HepG2 (cell line): Measurements from ENCODE around the gene TUBB2B. TPM values are rescaled to one million over a fixed set of nuclear protein-coding genes. Genes with fewer than 3 reads are reported as not detected.

Experiments used
- DPF2 ChIP-seq: sonication (generic); formaldehyde crosslinking; IDR thresholded peaks from 2 replicates; pipeline ENCODE4 v1.4.0; 2020; ENCODE audit warnings: mild to moderate bottlenecking, low read depth, missing genetic modification reagents, borderline replicate concordance
- EEA1 ChIP-seq: sonication (generic); formaldehyde crosslinking; IDR thresholded peaks from 2 replicates; pipeline ENCODE4 v1.5.1; 2020; ENCODE audit warnings: mild to moderate bottlenecking, missing genetic modification reagents, borderline replicate concordance
- KDM3A ChIP-seq: IDR thresholded peaks from 2 replicates; pipeline ENCODE4 v1.6.1; 2018; ENCODE audit warnings: low read depth, missing compliant biosample characterization
- MEF2D ChIP-seq: sonication (generic); formaldehyde crosslinking; IDR thresholded peaks from 2 replicates; pipeline ENCODE4 v1.5.1; 2020; ENCODE audit warnings: mild to moderate bottlenecking, missing genetic modification reagents
- UBTF ChIP-seq: sonication (generic); formaldehyde crosslinking; IDR thresholded peaks from 2 replicates; pipeline ENCODE4 v1.4.0; 2020; ENCODE audit warnings: mild to moderate bottlenecking, missing genetic modification reagents
- ZMYM2 ChIP-seq: sonication (generic); formaldehyde crosslinking; IDR thresholded peaks from 2 replicates; pipeline ENCODE4 v1.8.0; 2022; ENCODE audit warnings: mild to moderate bottlenecking, missing genetic modification reagents
- ZNF274 ChIP-seq: sonication (generic); formaldehyde crosslinking; IDR thresholded peaks from 2 replicates; pipeline ENCODE4 v1.5.1; 2020; ENCODE audit warnings: mild to moderate bottlenecking, missing genetic modification reagents
- polyA plus RNA-seq, 8 experiments: library from polyadenylated mRNA; depleted of rRNA in 3 of 8; stranded (reverse) in 7 of 8; unstranded in 1 of 8; fragments of >200 nt; fragmentation: Illumina TruSeq in 4 of 8; extraction: Trizol in 4 of 8; gene quantifications; 2 replicates each; pipeline versions ENCODE4 v1.2.1 to v1.2.3, GENCODE V29; 2011 to 2016; ENCODE audit warnings: low read depth in 4 of 8, missing spikeins in 1 of 8, mixed read lengths in 1 of 8; ENCODE audit not compliant: insufficient read depth in 1 of 8
- total RNA-seq, 5 experiments: library from RNA; depleted of rRNA; stranded (reverse); fragments of >200 nt; fragmentation: Illumina TruSeq; extraction: Trizol; gene quantifications; 2 replicates each; pipeline ENCODE4 v1.2.3, GENCODE V29; 2016; ENCODE audit warnings: low read depth in 1 of 5
- TF ChIP-seq, protein P1 (sequence below): sonication (generic); formaldehyde crosslinking; IDR thresholded peaks from 2 replicates; pipeline ENCODE4 v1.5.1; 2020; ENCODE audit warnings: mild to moderate bottlenecking, missing genetic modification reagents, borderline replicate concordance
- TF ChIP-seq, protein P2 (sequence below), 2 experiments: sonication (generic) in 1 of 2; formaldehyde crosslinking in 1 of 2; IDR thresholded peaks; 2 replicates each; pipeline versions ENCODE4 v1.6.1 to v1.9.0; 2014 to 2022; ENCODE audit warnings: antibody characterized with exemption in 1 of 2, borderline replicate concordance in 1 of 2, inconsistent platforms in 1 of 2, low read depth in 1 of 2, missing genetic modification reagents in 1 of 2
- TF ChIP-seq, protein P3 (sequence below): sonication (generic); formaldehyde crosslinking; IDR thresholded peaks from 2 replicates; pipeline ENCODE4 v1.4.0; 2020; ENCODE audit warnings: missing genetic modification reagents

TUBB2B gene
- total and polyA plus RNA-seq, 2 of the 13 experiments (the other 11 are each of a cell fraction or from before 2014, with no cell fraction given) = 10.3 to 23.6 TPM

GRCh38 chr6:3231247-3232016 is 4.0 kb upstream of the TUBB2B start (continued):
- TF ChIP-seq MEF2D = peak; percentile 84
- TF ChIP-seq, protein P1, sequence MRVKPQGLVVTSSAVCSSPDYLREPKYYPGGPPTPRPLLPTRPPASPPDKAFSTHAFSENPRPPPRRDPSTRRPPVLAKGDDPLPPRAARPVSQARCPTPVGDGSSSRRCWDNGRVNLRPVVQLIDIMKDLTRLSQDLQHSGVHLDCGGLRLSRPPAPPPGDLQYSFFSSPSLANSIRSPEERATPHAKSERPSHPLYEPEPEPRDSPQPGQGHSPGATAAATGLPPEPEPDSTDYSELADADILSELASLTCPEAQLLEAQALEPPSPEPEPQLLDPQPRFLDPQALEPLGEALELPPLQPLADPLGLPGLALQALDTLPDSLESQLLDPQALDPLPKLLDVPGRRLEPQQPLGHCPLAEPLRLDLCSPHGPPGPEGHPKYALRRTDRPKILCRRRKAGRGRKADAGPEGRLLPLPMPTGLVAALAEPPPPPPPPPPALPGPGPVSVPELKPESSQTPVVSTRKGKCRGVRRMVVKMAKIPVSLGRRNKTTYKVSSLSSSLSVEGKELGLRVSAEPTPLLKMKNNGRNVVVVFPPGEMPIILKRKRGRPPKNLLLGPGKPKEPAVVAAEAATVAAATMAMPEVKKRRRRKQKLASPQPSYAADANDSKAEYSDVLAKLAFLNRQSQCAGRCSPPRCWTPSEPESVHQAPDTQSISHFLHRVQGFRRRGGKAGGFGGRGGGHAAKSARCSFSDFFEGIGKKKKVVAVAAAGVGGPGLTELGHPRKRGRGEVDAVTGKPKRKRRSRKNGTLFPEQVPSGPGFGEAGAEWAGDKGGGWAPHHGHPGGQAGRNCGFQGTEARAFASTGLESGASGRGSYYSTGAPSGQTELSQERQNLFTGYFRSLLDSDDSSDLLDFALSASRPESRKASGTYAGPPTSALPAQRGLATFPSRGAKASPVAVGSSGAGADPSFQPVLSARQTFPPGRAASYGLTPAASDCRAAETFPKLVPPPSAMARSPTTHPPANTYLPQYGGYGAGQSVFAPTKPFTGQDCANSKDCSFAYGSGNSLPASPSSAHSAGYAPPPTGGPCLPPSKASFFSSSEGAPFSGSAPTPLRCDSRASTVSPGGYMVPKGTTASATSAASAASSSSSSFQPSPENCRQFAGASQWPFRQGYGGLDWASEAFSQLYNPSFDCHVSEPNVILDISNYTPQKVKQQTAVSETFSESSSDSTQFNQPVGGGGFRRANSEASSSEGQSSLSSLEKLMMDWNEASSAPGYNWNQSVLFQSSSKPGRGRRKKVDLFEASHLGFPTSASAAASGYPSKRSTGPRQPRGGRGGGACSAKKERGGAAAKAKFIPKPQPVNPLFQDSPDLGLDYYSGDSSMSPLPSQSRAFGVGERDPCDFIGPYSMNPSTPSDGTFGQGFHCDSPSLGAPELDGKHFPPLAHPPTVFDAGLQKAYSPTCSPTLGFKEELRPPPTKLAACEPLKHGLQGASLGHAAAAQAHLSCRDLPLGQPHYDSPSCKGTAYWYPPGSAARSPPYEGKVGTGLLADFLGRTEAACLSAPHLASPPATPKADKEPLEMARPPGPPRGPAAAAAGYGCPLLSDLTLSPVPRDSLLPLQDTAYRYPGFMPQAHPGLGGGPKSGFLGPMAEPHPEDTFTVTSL (CRISPR knock-in tag) = peak; percentile 50; the same call in 1 of the 2 replicates
- no peak for TF ChIP-seq DPF2
- TF ChIP-seq, protein P2, sequence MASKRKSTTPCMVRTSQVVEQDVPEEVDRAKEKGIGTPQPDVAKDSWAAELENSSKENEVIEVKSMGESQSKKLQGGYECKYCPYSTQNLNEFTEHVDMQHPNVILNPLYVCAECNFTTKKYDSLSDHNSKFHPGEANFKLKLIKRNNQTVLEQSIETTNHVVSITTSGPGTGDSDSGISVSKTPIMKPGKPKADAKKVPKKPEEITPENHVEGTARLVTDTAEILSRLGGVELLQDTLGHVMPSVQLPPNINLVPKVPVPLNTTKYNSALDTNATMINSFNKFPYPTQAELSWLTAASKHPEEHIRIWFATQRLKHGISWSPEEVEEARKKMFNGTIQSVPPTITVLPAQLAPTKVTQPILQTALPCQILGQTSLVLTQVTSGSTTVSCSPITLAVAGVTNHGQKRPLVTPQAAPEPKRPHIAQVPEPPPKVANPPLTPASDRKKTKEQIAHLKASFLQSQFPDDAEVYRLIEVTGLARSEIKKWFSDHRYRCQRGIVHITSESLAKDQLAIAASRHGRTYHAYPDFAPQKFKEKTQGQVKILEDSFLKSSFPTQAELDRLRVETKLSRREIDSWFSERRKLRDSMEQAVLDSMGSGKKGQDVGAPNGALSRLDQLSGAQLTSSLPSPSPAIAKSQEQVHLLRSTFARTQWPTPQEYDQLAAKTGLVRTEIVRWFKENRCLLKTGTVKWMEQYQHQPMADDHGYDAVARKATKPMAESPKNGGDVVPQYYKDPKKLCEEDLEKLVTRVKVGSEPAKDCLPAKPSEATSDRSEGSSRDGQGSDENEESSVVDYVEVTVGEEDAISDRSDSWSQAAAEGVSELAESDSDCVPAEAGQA (IDR thresholded peaks at IDR 0.05; ENCODE audit: low read depth) = no peak; the same call in 1 of the 2 replicates
- TF ChIP-seq, protein P2 (CRISPR knock-in tag; IDR thresholded peaks at IDR 0.05; ENCODE audit: borderline replicate concordance) = no peak
- TF ChIP-seq UBTF (CRISPR knock-in tag) = peak; percentile 64
- TF ChIP-seq KDM3A (CRISPR knock-in tag) = peak; percentile 58
- peak; percentile 45; the same call in 1 of the 2 replicates for TF ChIP-seq ZNF274
- TF ChIP-seq ZMYM2 (CRISPR knock-in tag) = 0 out of 2 replicates have a peak, but pooled peaks have one; percentile 33
- TF ChIP-seq EEA1 (CRISPR knock-in tag) = no peak
- TF ChIP-seq, protein P3, sequence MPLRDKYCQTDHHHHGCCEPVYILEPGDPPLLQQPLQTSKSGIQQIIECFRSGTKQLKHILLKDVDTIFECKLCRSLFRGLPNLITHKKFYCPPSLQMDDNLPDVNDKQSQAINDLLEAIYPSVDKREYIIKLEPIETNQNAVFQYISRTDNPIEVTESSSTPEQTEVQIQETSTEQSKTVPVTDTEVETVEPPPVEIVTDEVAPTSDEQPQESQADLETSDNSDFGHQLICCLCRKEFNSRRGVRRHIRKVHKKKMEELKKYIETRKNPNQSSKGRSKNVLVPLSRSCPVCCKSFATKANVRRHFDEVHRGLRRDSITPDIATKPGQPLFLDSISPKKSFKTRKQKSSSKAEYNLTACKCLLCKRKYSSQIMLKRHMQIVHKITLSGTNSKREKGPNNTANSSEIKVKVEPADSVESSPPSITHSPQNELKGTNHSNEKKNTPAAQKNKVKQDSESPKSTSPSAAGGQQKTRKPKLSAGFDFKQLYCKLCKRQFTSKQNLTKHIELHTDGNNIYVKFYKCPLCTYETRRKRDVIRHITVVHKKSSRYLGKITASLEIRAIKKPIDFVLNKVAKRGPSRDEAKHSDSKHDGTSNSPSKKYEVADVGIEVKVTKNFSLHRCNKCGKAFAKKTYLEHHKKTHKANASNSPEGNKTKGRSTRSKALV (CRISPR knock-in tag) = 0 out of 2 replicates have a peak, but pooled peaks have one; percentile 41
